HCT116 (cell line): ENCODE results near the gene THBS1. TPM values are rescaled to one million over a fixed set of nuclear protein-coding genes. Genes with fewer than 3 reads are reported as not detected.

Source experiments
- ATAC-seq: fragments of 200-7000 bp; cut with Tn5 transposase; 2 replicates; pipeline ENCODE4 v1.9.1; 2020; ENCODE audit warnings: mild to moderate bottlenecking, moderate library complexity
- BruUV-seq: library from RNA; stranded (reverse); fragments of 400-500 nt; replicated peaks from 2 replicates; lab custom pipeline; 2021; lab: Mats Ljungman, UMichigan
- CTCF ChIA-PET: fragments of 300-600 bp; sonication (Branson Sonifier 250); formaldehyde crosslinking; loops from one replicate; lab custom pipeline; 2021; ENCODE audit warnings: antibody characterized with exemption; lab: Charles Lee
- POLR2A ChIA-PET: fragments of 300-600, 350-600 bp; sonication (Branson Sonifier 250); formaldehyde crosslinking; loops from one replicate; lab custom pipeline; 2021; ENCODE audit warnings: antibody characterized with exemption; lab: Charles Lee
- RAD21 ChIA-PET, 2 experiments: fragments of 300-600 bp; sonication (Branson Sonifier 250); formaldehyde crosslinking; loops; one replicate each; lab custom pipeline; 2023; ENCODE audit warnings: low total read pairs in 2 of 2; ENCODE audit not compliant: uncharacterized antibody in 2 of 2, unreplicated experiment in 2 of 2, low non-redundant PET in 1 of 2; lab: Charles Lee
- DNase-seq: peaks from one replicate; pipeline ENCODE4 v3.0.0-alpha.2; 2010; ENCODE audit warnings: low read depth, low spot score
- H2AFZ ChIP-seq: fragments of 200-600 bp; shearing (Covaris generic), sonication (generic); 2 replicates; pipeline ENCODE4 v1.6.1; 2017; ENCODE audit warnings: low read depth, mixed run types, mixed read lengths, antibody characterized with exemption, low read length; ENCODE audit not compliant: poor library complexity, severe bottlenecking
- H3K27ac ChIP-seq: 2 replicates; pipeline ENCODE4 v1.5.1; 2012; ENCODE audit warnings: low read depth, low read length
- H3K27me3 ChIP-seq: fragments of 200-600 bp; sonication (generic); 2 replicates; pipeline ENCODE4 v1.6.1; 2016; ENCODE audit warnings: mixed run types, low read length, mixed read lengths; ENCODE audit not compliant: insufficient read depth
- H3K36me3 ChIP-seq, 2 experiments: fragments of 200-500 bp in 1 of 2; fragments of 200-600 bp in 1 of 2; sonication (Bioruptor generic) in 1 of 2; sonication (generic) in 1 of 2; 2 replicates each; pipeline versions ENCODE4 v1.5.1 to v1.6.1; 2014 to 2016; ENCODE audit warnings: low read length in 2 of 2, inconsistent platforms in 1 of 2, mixed read lengths in 1 of 2, mixed run types in 1 of 2; ENCODE audit not compliant: insufficient read depth in 2 of 2, control insufficient read depth in 1 of 2
- H3K4me1 ChIP-seq, 2 experiments: fragments of 200-600 bp in 1 of 2; sonication (generic) in 1 of 2; 2 replicates each; pipeline versions ENCODE4 v1.5.1 to v1.6.1; 2012 to 2017; ENCODE audit warnings: low read length in 2 of 2, inconsistent platforms in 1 of 2, mild to moderate bottlenecking in 1 of 2, mixed read lengths in 1 of 2, mixed run types in 1 of 2, moderate library complexity in 1 of 2; ENCODE audit not compliant: insufficient read depth in 2 of 2, control insufficient read depth in 1 of 2
- H3K4me2 ChIP-seq: fragments of 200-600 bp; sonication (generic); 2 replicates; pipeline ENCODE4 v1.6.1; 2017; ENCODE audit warnings: mixed run types, low read length, mixed read lengths
- H3K4me3 ChIP-seq, 2 experiments: fragments of 200-600 bp in 1 of 2; sonication (generic) in 1 of 2; replicated peaks in 1 of 2; 2 replicates each; pipeline ENCODE4 v1.5.1; 2011 to 2016; ENCODE audit warnings: low read length in 2 of 2, control low read depth in 1 of 2, low read depth in 1 of 2, mild to moderate bottlenecking in 1 of 2, mixed read lengths in 1 of 2, mixed run types in 1 of 2
- H3K79me2 ChIP-seq: fragments of 200-600 bp; sonication (generic); 2 replicates; pipeline ENCODE4 v1.6.1; 2017; ENCODE audit warnings: mild to moderate bottlenecking, mixed run types, low read length, moderate library complexity, mixed read lengths; ENCODE audit not compliant: insufficient read depth
- H3K9ac ChIP-seq: fragments of 200-600 bp; sonication (generic); 2 replicates; pipeline ENCODE4 v1.6.1; 2016; ENCODE audit warnings: low read length, mixed read lengths
- H3K9me2 ChIP-seq: fragments of 200-600 bp; sonication (generic), shearing (Covaris generic); 2 replicates; pipeline ENCODE4 v1.6.1; 2017; ENCODE audit warnings: mixed run types, mild to moderate bottlenecking, moderate library complexity; ENCODE audit not compliant: insufficient read depth
- H3K9me3 ChIP-seq, 2 experiments: fragments of 200-500 bp in 1 of 2; fragments of 200-600 bp in 1 of 2; sonication (Bioruptor generic) in 1 of 2; sonication (generic) in 1 of 2; 2 replicates each; pipeline ENCODE4 v1.6.1; 2014 to 2017; ENCODE audit warnings: low read length in 2 of 2, mixed read lengths in 2 of 2, inconsistent platforms in 1 of 2, low read depth in 1 of 2, mild to moderate bottlenecking in 1 of 2, mixed run types in 1 of 2, moderate library complexity in 1 of 2; ENCODE audit not compliant: control insufficient read depth in 1 of 2, insufficient read depth in 1 of 2
- H4K20me1 ChIP-seq: fragments of 200-600 bp; sonication (generic), shearing (Covaris generic); 2 replicates; pipeline ENCODE4 v1.6.1; 2017; ENCODE audit warnings: mixed run types, mild to moderate bottlenecking, moderate library complexity; ENCODE audit not compliant: insufficient read depth
- ATF3 ChIP-seq: IDR thresholded peaks from 2 replicates; pipeline ENCODE4 v1.6.1; 2012
- CBX3 ChIP-seq: IDR thresholded peaks from 2 replicates; pipeline ENCODE4 v1.6.1; 2012; ENCODE audit warnings: low read depth
- CTCF ChIP-seq, 3 experiments: fragments of 200-600 bp in 1 of 3; sonication (generic) in 1 of 3; IDR thresholded peaks in 2 of 3; conservative IDR thresholded peaks in 1 of 3; 2 replicates each; pipeline ENCODE4 v1.5.1; 2012 to 2017; ENCODE audit warnings: low read depth in 2 of 3, low read length in 2 of 3, antibody characterized with exemption in 1 of 3, borderline replicate concordance in 1 of 3, control low read depth in 1 of 3, mild to moderate bottlenecking in 1 of 3, mixed read lengths in 1 of 3, mixed run types in 1 of 3, moderate library complexity in 1 of 3; ENCODE audit not compliant: insufficient read depth in 1 of 3
- EGR1 ChIP-seq: IDR thresholded peaks from 2 replicates; pipeline ENCODE4 v1.6.1; 2012; ENCODE audit warnings: low read depth
- ELF1 ChIP-seq: IDR thresholded peaks from 2 replicates; pipeline ENCODE4 v1.6.1; 2012; ENCODE audit warnings: low read depth, borderline replicate concordance
- FOSL1 ChIP-seq: IDR thresholded peaks from 2 replicates; pipeline ENCODE4 v1.6.1; 2012; ENCODE audit warnings: low read depth
- MAX ChIP-seq: IDR thresholded peaks from 2 replicates; pipeline ENCODE4 v1.6.1; 2012
- POLR2A ChIP-seq: IDR thresholded peaks from 2 replicates; pipeline ENCODE4 v1.7.0; 2011; ENCODE audit warnings: borderline replicate concordance; ENCODE audit not compliant: insufficient read depth, insufficient read length; ENCODE audit errors: extremely low read depth
- POLR2AphosphoS5 ChIP-seq: IDR thresholded peaks from 2 replicates; pipeline ENCODE4 v1.6.1; 2011; ENCODE audit warnings: mild to moderate bottlenecking, low read depth, low read length, moderate library complexity
- RAD21 ChIP-seq: IDR thresholded peaks from 2 replicates; pipeline ENCODE4 v1.6.1; 2012; ENCODE audit warnings: low read depth, mild to moderate bottlenecking
- REST ChIP-seq: IDR thresholded peaks from 2 replicates; pipeline ENCODE4 v1.6.1; 2012; ENCODE audit warnings: low read depth
- SIN3A ChIP-seq: IDR thresholded peaks from 2 replicates; pipeline ENCODE4 v1.6.1; 2012; ENCODE audit warnings: low read depth
- SRF ChIP-seq: IDR thresholded peaks from 2 replicates; pipeline ENCODE4 v1.6.1; 2012; ENCODE audit warnings: low read depth
- TCF7L2 ChIP-seq: IDR thresholded peaks from 2 replicates; pipeline ENCODE4 v1.7.0; 2011; ENCODE audit warnings: borderline replicate concordance, inconsistent platforms; ENCODE audit not compliant: insufficient read depth, insufficient read length; ENCODE audit errors: extremely low read depth
- ZBTB33 ChIP-seq: IDR thresholded peaks from 2 replicates; pipeline ENCODE4 v1.6.1; 2011; ENCODE audit warnings: mild to moderate bottlenecking, low read length, moderate library complexity; ENCODE audit not compliant: insufficient replicate concordance; ENCODE audit errors: extremely low read depth
- ZFX ChIP-seq: fragments of 450-650 bp; IDR thresholded peaks from 2 replicates; pipeline ENCODE4 v1.6.1; 2017
- ZNF274 ChIP-seq: fragments of 200-500 bp; sonication (Bioruptor generic); IDR thresholded peaks from 2 replicates; pipeline ENCODE4 v1.6.1; 2014; ENCODE audit warnings: mild to moderate bottlenecking, low read depth, low read length, inconsistent platforms
- intact Hi-C: fragments of 100-400 bp; cut with micrococcal nuclease; formaldehyde crosslinking; loops from 2 replicates; pipeline ENCODE4 v1.10.0; 2022
- total RNA-seq: library from RNA; stranded (reverse); gene quantifications from one replicate; pipeline ENCODE4 v1.2.1, GENCODE V29; 2021; ENCODE audit not compliant: unreplicated experiment

THBS1 gene
- total RNA-seq, 1 experiment from 2014 or later: 6.3 TPM

- TF ChIP-seq REST (no peak), POLR2AphosphoS5 (no peak), POLR2A (no peak), ATF3 (no peak), ZBTB33 (no peak)
Observed at GRCh38 chr15:39584266-39584659, 3.4 kb downstream of the THBS1 start (continued).

GRCh38 chr15:39584662-39585388 lies 3.9 kb downstream of the THBS1 start:
- H3K4me3 ChIP-seq: no peak overlapping the region
- intact Hi-C loops: no loop called here
- RAD21 ChIA-PET: no interaction called here
- TF ChIP-seq RAD21: no peak
- no peak for TF ChIP-seq CTCF (IDR thresholded peaks at IDR 0.05 in 2 of 3, conservative IDR thresholded peaks at IDR 0.05 in 1 of 3; ENCODE audit: borderline replicate concordance in 1 of 3, insufficient read depth in 1 of 3, low read depth in 2 of 3, low read length in 2 of 3)
- TF ChIP-seq TCF7L2: no peak
- no peak for TF ChIP-seq ATF3
- TF ChIP-seq CBX3: no peak
- no peak for TF ChIP-seq ELF1
- no peak for TF ChIP-seq ZFX
- no peak for TF ChIP-seq SIN3A
- TF ChIP-seq SRF: no peak
- no peak for TF ChIP-seq EGR1
- TF ChIP-seq ZNF274: no peak
- no peak for TF ChIP-seq MAX
- no peak for TF ChIP-seq FOSL1

More at GRCh38 chr15:39584662-39585388, 3.9 kb downstream of the THBS1 start:
- CTCF ChIA-PET: no interaction called here
- POLR2A ChIA-PET: no interaction called here
- Histone ChIP-seq H4K20me1 (no peaks in the 10 kb centered on the region), H3K4me2 (no peak overlapping the region), H3K4me1 (peaks cover 5 to 19% of the 10 kb centered on the region in 2 experiments; a peak in 3 of 4 replicates), H3K9me2 (no peaks in the 10 kb centered on the region), H3K36me3 (peaks cover 3 to 24% of the 10 kb centered on the region in 2 experiments; a peak in 2 of 4 replicates), H3K79me2 (no peaks in the 10 kb centered on the region), H3K9me3 (no peaks in the 10 kb centered on the region), H3K9ac (no peak overlapping the region), H3K27ac (no peak overlapping the region), H3K27me3 (no peaks in the 10 kb centered on the region), H2AFZ (no peak overlapping the region)
- DNase-seq (no peak), ATAC-seq (no peak)
- BruUV-seq: no TSS peak
